ENCODE results near the gene SLC38A7. TPM values are rescaled to one million over a fixed set of nuclear protein-coding genes. Genes with fewer than 3 reads are reported as not detected.
"Not testable (repeated sequence)": the region's sequence is repeated elsewhere in the genome, so short reads cannot be mapped to it uniquely, and the experiment has no call there.

SLC38A7 gene
- total RNA-seq, 4 donors from 2014 or later = 3.3 to 20.7 (median 10.2) TPM

- H3K4me3 ChIP-seq (ENCODE audit: low read depth, poor library complexity, severe bottlenecking) = no peak overlapping the region
- DNase-seq (ENCODE audit: low spot score in 2 of 2) = no peak
- no peak for TF ChIP-seq CTCF (IDR thresholded peaks at IDR 0.05)
- TF ChIP-seq POLR2A (IDR thresholded peaks at IDR 0.05) = no peak
- intact Hi-C loops (cut with DNase I; ENCODE audit: low total_unique reads) = no loop called here
Observed at GRCh38 chr16:58670177-58670576, 14.4 kb downstream of the SLC38A7 start.

GRCh38 chr16:58665200-58665599 is 19.4 kb downstream of the SLC38A7 start:
- intact Hi-C loops (cut with DNase I; ENCODE audit: low total_unique reads) = loop anchor here (10.0 kb wide), 1 partner anchor 160 kb away; the partner anchor contains the start of gene NDRG4
- no peak overlapping the region for H3K4me3 ChIP-seq (ENCODE audit: low read depth, poor library complexity, severe bottlenecking)
- WGBS, 2 donors = 89 to 90% methylated on average over 8 of the region's 8 CpGs
- TF ChIP-seq CTCF (IDR thresholded peaks at IDR 0.05) (no peak), POLR2A (IDR thresholded peaks at IDR 0.05) (no peak)
- no peak for DNase-seq (ENCODE audit: low spot score in 2 of 2)

DNA sequence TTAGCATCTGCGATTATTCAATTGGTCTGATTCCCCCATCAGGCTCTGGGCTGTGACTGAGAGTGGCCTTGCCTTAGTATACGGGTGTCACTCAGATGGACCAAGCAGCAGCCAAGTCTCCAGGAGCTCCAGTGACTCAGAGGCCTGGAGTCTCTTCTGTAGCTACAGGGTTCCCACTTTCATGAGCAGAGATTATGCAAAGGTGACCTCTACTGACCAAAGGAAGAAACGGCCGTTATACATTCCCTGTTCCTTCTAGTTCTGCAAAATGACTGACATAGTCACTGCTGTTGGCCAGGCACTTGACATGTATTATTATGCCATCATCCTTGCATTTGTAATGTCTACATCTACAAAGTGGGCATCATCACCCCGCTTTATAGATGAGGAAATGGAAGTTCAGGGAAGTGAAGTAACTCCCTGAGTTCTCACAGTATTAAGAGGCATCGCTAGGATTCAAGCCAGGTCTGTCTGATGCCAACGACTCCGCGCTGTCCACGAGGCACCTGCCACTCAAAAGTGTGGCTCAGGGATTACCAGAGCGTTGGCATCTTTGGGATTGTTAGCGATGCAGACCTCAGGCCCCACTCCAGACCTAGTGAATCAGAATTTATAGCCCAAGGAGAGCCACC is 23.3 kb downstream of the SLC38A7 start:
- TF ChIP-seq POLR2A (IDR thresholded peaks at IDR 0.05) = no peak
- TF ChIP-seq CTCF (IDR thresholded peaks at IDR 0.05) = no peak
- intact Hi-C loops (cut with DNase I; ENCODE audit: low total_unique reads) = loop anchor here (10.0 kb wide), 1 partner anchor 157 kb away; the partner anchor contains the start of gene NDRG4
- peak in 1 of 2 donors; percentile 39 for DNase-seq (ENCODE audit: low spot score in 2 of 2)
- H3K4me3 ChIP-seq (ENCODE audit: low read depth, poor library complexity, severe bottlenecking) = no peak overlapping the region
- WGBS, 2 donors = 27 to 30% methylated on average over 12 of the region's 12 CpGs

DNA sequence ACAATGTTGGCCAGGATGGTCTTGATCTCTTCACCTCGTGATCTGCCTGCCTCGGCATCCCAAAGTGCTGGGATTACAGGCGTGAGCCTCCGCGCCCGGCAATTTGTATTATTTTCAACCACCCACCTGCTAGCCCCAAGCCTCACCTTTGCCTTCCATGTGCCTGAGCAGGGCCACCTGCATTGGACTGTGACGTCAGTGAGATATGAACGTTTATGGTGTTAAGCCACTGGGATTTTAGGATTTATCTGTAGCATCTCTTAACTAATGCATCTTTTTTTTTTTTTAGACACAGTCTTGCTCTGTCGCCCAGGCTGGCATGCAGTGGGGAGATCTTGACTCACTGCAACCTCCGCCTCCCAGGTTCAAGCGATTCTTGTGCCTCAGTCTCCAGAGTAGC is 24.7 kb downstream of the SLC38A7 start:
- not testable (repeated sequence) for H3K4me3 ChIP-seq (ENCODE audit: low read depth, poor library complexity, severe bottlenecking); DNase-seq (ENCODE audit: low spot score in 2 of 2)
- 81 to 86% methylated on average over 11 of the region's 11 CpGs for WGBS, 2 donors
- intact Hi-C loops (cut with DNase I; ENCODE audit: low total_unique reads) = loop anchor here (10.0 kb wide), 1 partner anchor 155 kb away; the partner anchor contains the start of gene NDRG4

DNA sequence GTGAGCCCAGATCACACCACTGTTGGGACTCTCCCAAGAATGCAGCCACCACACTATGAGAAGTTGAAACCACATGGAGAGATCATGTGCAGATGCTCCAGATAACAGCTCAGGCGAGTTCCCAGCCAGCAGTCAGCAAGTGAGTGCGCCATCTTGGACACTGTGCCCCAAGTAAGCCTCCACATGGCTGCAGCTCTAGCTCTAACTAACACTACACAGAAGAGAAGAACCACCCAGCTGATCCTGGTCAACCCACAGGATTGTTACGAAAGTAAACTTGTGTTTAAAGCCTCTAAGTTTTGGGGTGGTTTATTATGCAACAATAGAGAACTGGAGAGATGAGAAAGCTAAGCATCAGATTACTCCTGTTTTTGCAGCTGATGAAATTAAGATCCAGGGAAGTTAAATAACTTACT is 25.8 kb downstream of the SLC38A7 start:
- WGBS, 2 donors = 69 to 72% methylated on average over 3 of the region's 3 CpGs
- no peak for TF ChIP-seq POLR2A (IDR thresholded peaks at IDR 0.05)
- no peak for TF ChIP-seq CTCF (IDR thresholded peaks at IDR 0.05)
- no peak for DNase-seq (ENCODE audit: low spot score in 2 of 2)
- no peak overlapping the region for H3K4me3 ChIP-seq (ENCODE audit: low read depth, poor library complexity, severe bottlenecking)
- intact Hi-C loops (cut with DNase I; ENCODE audit: low total_unique reads) = no loop called here

DNA sequence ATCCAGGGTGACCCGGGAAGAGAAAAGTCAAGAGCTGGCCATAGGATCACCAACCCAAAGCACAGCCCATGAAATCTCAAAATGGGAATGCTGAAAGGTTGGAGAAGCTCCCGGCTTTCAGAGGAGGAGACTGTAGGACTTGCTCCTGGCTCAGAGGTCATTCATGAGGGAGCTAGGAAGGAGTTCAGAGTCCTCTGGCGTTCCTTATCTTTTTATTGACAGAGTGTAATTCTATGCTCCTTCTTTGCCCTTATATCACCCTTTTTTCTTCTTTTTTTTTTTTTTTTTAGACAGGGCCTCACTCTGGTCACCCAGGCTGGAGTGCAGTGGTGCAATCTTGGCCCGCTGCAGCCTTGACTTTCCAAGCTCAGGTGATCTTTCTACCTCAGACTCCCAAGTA is 27.7 kb downstream of the SLC38A7 start:
- 88 to 93% methylated on average over 4 of the region's 4 CpGs for WGBS, 2 donors
- no peak for TF ChIP-seq POLR2A (IDR thresholded peaks at IDR 0.05)
- TF ChIP-seq CTCF (IDR thresholded peaks at IDR 0.05) = no peak
- H3K4me3 ChIP-seq (ENCODE audit: low read depth, poor library complexity, severe bottlenecking) = no peak overlapping the region
- intact Hi-C loops (cut with DNase I; ENCODE audit: low total_unique reads) = no loop called here
- no peak for DNase-seq (ENCODE audit: low spot score in 2 of 2)
